Lung (tissue), 12 donors: ENCODE data around the gene IFT81. TPM values are rescaled to one million over a fixed set of nuclear protein-coding genes. Genes with fewer than 3 reads are reported as not detected.

Experiments used
- ATAC-seq: fragments of 200-7000 bp; cut with Tn5 transposase; one replicate; pipeline ENCODE4 v1.9.1; 2020; ENCODE audit warnings: moderate number of reproducible peaks; ENCODE audit not compliant: insufficient read depth, low FRiP score
- DNase-seq, 3 donors: peaks; one replicate each; pipeline ENCODE4 v3.0.0-alpha.2; 2013 to 2017
- H3K27ac ChIP-seq, 2 donors: one replicate each; pipeline ENCODE4 v1.5.1; 2013; ENCODE audit warnings: mild to moderate bottlenecking in 2 of 2, moderate library complexity in 2 of 2, control low read depth in 1 of 2, inconsistent platforms in 1 of 2, low read depth in 1 of 2, low read length in 1 of 2
- H3K27me3 ChIP-seq, 3 donors: one replicate each; pipeline ENCODE4 v1.5.1; 2013; ENCODE audit warnings: low read length in 2 of 3; ENCODE audit not compliant: control insufficient read depth in 3 of 3, insufficient read depth in 3 of 3
- H3K36me3 ChIP-seq, 4 donors: one replicate each; pipeline ENCODE4 v1.5.1; 2013; ENCODE audit warnings: low read length in 4 of 4, mild to moderate bottlenecking in 1 of 4, moderate library complexity in 1 of 4; ENCODE audit not compliant: control insufficient read depth in 4 of 4, insufficient read depth in 4 of 4
- H3K4me1 ChIP-seq, 5 donors: one replicate each; pipeline ENCODE4 v1.5.1; 2013; ENCODE audit warnings: low read length in 5 of 5, mild to moderate bottlenecking in 2 of 5, moderate library complexity in 1 of 5; ENCODE audit not compliant: control insufficient read depth in 5 of 5, insufficient read depth in 5 of 5
- H3K4me3 ChIP-seq: one replicate; pipeline ENCODE4 v1.5.1; 2013; ENCODE audit warnings: mild to moderate bottlenecking, control low read depth, moderate library complexity
- H3K9ac ChIP-seq, 2 donors: one replicate each; pipeline ENCODE4 v1.5.1; 2013; ENCODE audit warnings: low read length in 2 of 2, control low read depth in 1 of 2; ENCODE audit not compliant: insufficient read depth in 1 of 2
- H3K9me3 ChIP-seq, 4 donors: one replicate each; pipeline ENCODE4 v1.5.1; 2013; ENCODE audit warnings: low read length in 3 of 4, mild to moderate bottlenecking in 1 of 4, moderate library complexity in 1 of 4; ENCODE audit not compliant: control insufficient read depth in 4 of 4, insufficient read depth in 3 of 4
- CTCF ChIP-seq: IDR thresholded peaks from 2 replicates; pipeline ENCODE4 v1.5.1; 2012; ENCODE audit warnings: mild to moderate bottlenecking; ENCODE audit errors: control extremely low read depth, extremely low read depth
- WGBS, 2 donors: extraction: QIAGEN DNeasy Blood & Tissue Kit; methylation state at CpG; one replicate each; pipeline ENCODE4 v1.1.7; 2013; 5-methylcytosine and 5-hydroxymethylcytosine counted together
- polyA plus RNA-seq, 2 donors: library from polyadenylated mRNA; stranded (reverse); fragments of 200-250 nt; gene quantifications; one replicate each; pipeline ENCODE4 v1.2.1, GENCODE V29; 2013
- total RNA-seq, 2 donors: library from RNA; depleted of rRNA in 1 of 2; stranded (reverse); fragments of >200 nt in 1 of 2; gene quantifications; one replicate each; pipeline ENCODE4 v1.2.1, GENCODE V29; 2014 to 2021
- donor health status: control.
- donor health status: control.
- donor health status: Bipolar disorder and iron deficiency.
- donor health status: healthy.
- donor health status: DM: yes; HTN: yes; CAD: no.

Gene IFT81
- total and polyA plus RNA-seq, 4 donors = 5.4 to 43.1 (median 10.8) TPM

- no peak for ATAC-seq
- 86 to 95% methylated on average over 4 of the region's 4 CpGs for WGBS, 2 donors
- no peak overlapping the region for H3K9ac ChIP-seq
- no peak for TF ChIP-seq CTCF
- DNase-seq = no peak
- no peak overlapping the region for H3K4me3 ChIP-seq
- peaks cover 0 to 9% (median 0%) of the 10 kb centered on the region in 4 donors for H3K36me3 ChIP-seq
- H3K4me1 ChIP-seq = peaks cover 0 to 4% (median 0%) of the 10 kb centered on the region in 5 donors
- no peaks in the 10 kb centered on the region for H3K9me3 ChIP-seq
- no peaks in the 10 kb centered on the region for H3K27me3 ChIP-seq
- H3K27ac ChIP-seq = peak overlapping the region in 1 of 2 donors; percentile 75
Measured at GRCh38 chr12:110171636-110172035, 47.5 kb downstream of the IFT81 start.

- Histone ChIP-seq H3K27me3 (no peaks in the 10 kb centered on the region), H3K9me3 (no peaks in the 10 kb centered on the region), H3K4me1 (peaks cover 0 to 6% (median 0%) of the 10 kb centered on the region in 5 donors), H3K4me3 (no peak overlapping the region), H3K36me3 (no peaks in the 10 kb centered on the region), H3K9ac (no peak overlapping the region), H3K27ac (no peak overlapping the region)
- 89 to 98% methylated on average over 6 of the region's 6 CpGs for WGBS, 2 donors
- ATAC-seq (no peak), DNase-seq (peak in 1 of 3 donors; percentile 8)
- no peak for TF ChIP-seq CTCF
Measured at GRCh38 chr12:110174373-110174996, 50.3 kb downstream of the IFT81 start.

GRCh38 chr12:110175201-110175600 is 51.0 kb downstream of the IFT81 start:
- TF ChIP-seq CTCF = no peak
- peaks cover 0 to 7% (median 0%) of the 10 kb centered on the region in 5 donors for H3K4me1 ChIP-seq
- H3K27ac ChIP-seq = no peak overlapping the region
- 92 to 94% methylated on average over 4 of the region's 4 CpGs for WGBS, 2 donors
- no peaks in the 10 kb centered on the region for H3K9me3 ChIP-seq
- H3K4me3 ChIP-seq = no peak overlapping the region
- H3K36me3 ChIP-seq = no peaks in the 10 kb centered on the region
- DNase-seq (no peak), ATAC-seq (no peak)
- no peak overlapping the region for H3K9ac ChIP-seq
- no peaks in the 10 kb centered on the region for H3K27me3 ChIP-seq

GRCh38 chr12:110176745-110177144 is 52.6 kb downstream of the IFT81 start:
- Histone ChIP-seq H3K4me3 (no peak overlapping the region), H3K27ac (no peak overlapping the region), H3K9me3 (no peaks in the 10 kb centered on the region), H3K27me3 (no peaks in the 10 kb centered on the region), H3K9ac (no peak overlapping the region), H3K36me3 (peaks cover 0 to 3% (median under 1%) of the 10 kb centered on the region in 4 donors), H3K4me1 (peaks cover 0 to 4% (median 0%) of the 10 kb centered on the region in 5 donors)
- no peak for ATAC-seq
- peak in 2 of 3 donors; percentile 45 to 72 for DNase-seq
- WGBS, 2 donors = 93 to 98% methylated on average over 1 of the region's 1 CpG
- no peak for TF ChIP-seq CTCF
